SHP77 treated with DMSO at 0.1 percent for 48 hours (cell line): Measurements from ENCODE around the gene NALCN.

Experiments used
- DNase-seq: peaks from one replicate; lab custom pipeline; 2025; lab: John Stamatoyannopoulos, UW

The NALCN gene

GRCh38 chr13:101415358-101416174 lies 742 bp downstream of the NALCN start:
- DNase-seq = no peak

GRCh38 chr13:101412076-101412475 lies 4.2 kb downstream of the NALCN start:
- no peak for DNase-seq

DNA sequence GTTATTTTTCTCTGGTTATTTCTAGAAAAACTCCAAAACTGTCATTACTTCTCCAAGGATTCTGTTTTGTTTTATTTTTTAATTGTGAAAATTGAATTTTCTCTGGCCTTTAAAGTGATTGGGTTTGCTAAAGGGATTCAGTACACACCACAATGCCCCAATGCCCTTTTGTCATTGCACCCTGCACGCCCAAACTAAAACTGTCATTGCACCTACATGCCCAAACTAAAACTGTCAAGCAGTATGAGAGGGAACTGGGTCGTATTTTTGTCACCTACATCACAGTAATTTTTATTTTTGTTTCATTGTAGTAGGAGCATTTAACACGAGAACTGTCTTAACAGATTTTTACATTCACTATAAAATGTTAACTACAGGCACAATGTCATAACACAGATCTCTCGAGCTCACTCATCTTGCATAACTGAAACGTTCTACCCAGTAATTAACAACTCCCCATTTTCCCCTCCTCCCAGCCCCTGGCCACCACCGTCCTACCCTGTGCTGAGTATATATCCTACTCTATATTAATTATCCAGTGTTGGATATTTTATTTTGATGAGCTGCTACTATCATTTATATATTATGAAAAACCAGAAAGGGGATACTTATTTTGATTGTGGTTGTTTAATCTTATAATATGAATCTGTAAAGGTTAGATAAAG lies 7.2 kb downstream of the NALCN start:
- no peak for DNase-seq

DNA sequence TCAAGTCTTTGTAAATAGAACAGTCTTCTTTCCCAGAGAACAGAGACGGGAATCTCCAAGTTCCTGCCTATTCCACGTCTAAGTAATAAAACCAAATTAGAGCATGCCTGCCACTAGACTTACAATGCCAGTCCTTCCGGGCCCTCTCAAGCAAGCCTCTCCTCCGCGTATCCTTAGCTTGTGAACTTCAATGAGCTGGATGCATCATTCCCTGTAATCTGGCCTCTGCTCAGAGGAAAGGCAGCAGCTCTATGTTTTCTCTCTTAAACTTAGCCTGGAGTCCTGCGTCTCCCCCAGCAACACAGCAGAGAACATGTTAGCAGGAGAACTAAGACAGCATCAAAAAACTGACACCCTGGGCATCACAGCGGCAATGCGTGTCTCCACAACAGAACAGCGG lies 8.2 kb downstream of the NALCN start:
- DNase-seq = no peak

DNA sequence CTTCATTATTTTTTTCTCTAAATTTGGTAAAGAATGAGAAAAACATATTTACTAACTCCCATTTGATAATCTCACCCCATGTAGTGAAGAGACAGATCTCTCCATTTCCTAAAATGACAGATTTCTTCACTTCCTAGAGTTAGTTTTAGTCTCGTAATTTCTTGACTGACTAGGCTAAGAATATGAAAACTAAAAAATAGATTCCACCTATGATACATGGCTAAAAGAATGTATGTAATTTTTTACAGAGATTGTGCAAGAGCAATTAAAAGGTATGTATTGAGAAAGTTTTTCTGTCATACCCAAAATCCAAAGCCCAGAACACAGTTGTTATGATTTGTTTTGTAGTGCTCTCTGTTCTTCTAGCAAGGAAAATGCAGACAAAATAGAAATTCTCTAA lies 9.5 kb downstream of the NALCN start:
- no peak for DNase-seq

GRCh38 chr13:101401196-101401595 lies 15.1 kb downstream of the NALCN start:
- DNase-seq = no peak

- no peak for DNase-seq
These were observed 16.9 kb downstream of the NALCN start for GRCh38 chr13:101399365-101399764.

DNA sequence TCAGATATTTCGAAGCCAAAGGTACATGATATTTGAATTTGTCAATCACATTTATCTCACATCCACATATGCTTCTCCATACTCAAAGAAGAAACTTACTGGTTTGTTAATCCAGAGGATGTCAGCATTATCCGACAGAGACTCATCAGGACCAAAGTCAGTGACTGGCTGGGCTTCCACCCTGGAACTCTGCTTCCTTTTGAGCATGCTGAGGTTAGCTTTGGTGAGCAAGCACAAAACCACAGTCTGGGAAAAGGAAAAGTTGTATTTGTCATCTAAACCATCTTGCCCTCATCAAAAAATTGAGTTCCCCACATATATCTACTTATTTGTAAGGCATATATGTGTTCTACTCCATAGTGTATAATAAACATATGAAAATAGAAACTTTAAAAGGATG lies 17.4 kb downstream of the NALCN start:
- DNase-seq = no peak

DNA sequence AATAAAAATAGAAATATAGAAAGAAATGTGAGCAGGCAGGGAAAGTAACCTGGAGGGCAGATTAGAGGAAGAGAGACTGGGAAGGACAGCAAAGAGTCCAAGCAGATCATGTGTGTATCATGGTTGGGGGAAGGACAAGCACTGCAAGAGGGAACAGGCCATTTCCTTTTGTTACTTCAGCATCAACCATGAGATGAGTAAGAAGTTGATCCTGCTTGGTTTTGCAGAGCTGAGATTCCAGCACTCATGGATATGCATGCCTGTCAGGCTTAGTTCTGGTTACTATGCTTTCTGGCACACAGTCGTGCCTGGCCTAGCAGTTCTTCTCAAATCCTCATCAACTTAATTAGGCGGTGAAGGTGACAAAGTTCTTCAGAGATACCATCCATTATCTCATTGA lies 18.1 kb downstream of the NALCN start:
- DNase-seq = no peak

- no peak for DNase-seq
These were observed 18.6 kb downstream of the NALCN start for GRCh38 chr13:101397742-101398141.

DNA sequence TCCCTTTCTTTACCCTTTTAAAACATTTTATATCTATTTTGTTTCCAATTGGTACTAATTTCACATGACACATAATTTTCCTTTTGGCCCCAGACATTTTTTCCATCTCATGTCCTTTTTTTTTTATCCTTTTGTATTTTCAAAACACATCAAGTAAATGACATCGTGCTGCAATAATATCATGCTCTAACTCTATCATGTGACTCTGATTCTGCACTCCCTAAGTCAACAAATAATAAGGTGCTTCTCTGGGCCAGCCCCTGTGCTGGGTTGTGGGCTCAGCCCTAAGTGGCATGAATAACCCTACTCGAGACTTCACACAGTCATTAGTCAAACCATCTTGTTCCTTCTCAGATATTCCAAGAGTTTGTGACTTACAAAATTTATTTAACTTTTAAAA lies 21.7 kb downstream of the NALCN start:
- no peak for DNase-seq

DNA sequence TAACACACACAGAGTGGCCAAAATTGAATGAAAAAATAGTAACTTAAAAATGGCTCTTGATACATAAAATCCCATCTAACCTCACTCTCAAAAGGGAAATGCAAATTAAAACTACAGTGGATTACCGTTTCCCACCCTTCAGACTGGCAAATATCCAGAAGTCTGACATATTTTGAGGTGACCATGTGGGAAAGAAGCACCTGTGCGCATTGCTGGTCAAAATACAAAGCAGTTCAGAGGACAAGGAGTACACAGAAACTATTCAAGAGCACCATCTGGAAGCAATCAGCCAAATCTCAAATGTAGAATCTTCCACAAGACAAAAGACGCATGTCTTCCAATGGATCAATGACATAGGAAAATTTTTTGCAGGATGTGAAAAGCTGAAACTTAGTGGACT lies 23.2 kb downstream of the NALCN start:
- DNase-seq = no peak

GRCh38 chr13:101390461-101390860 lies 25.8 kb downstream of the NALCN start:
- DNase-seq = no peak

GRCh38 chr13:101384929-101385328 lies 31.4 kb downstream of the NALCN start:
- no peak for DNase-seq

GRCh38 chr13:101383595-101383994 lies 32.7 kb downstream of the NALCN start:
- DNase-seq = no peak

- DNase-seq = no peak
These were observed 33.6 kb downstream of the NALCN start for GRCh38 chr13:101382701-101383100.

GRCh38 chr13:101382086-101382485 lies 34.2 kb downstream of the NALCN start:
- no peak for DNase-seq

GRCh38 chr13:101360525-101360924 lies 55.8 kb downstream of the NALCN start:
- no peak for DNase-seq

DNA sequence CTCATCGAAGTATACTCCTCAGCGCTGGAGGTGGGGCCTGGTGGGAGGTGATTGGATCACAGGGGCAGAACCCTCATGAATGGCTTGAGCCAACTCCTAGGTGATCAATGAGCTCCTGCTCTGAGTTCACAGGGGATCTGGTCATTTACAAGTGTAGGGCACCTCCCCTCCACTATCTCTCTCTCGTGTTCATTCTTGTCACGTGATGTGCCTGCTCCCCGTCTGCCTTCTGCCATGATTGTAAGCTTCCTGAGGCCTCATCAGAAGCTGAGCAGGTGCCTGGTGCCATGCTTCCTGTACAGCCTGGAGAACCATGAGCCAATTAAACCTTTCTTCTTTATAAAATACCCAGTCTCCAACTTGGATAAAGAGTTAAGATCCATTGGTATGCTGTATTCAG lies 61.4 kb downstream of the NALCN start:
- no peak for DNase-seq

- DNase-seq = no peak
These were observed 69.2 kb downstream of the NALCN start for GRCh38 chr13:101346942-101347728.

DNA sequence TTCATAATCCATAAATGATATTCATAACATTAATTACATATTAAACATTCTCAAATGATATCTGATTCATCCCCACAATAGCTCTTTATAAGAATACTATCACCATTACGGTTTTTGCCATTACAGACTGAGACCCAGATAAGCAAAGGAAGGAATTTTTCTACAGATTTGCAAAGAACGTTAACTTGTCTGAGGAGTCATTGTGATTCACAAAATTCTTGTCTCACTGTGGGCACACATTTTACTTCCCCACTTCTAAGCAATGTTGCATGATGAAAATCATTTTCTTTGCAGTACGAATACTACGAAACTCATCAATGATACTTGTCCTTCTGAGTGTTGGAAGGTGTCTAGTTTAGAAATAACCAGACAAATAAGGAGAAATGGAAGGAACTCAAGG lies 70.1 kb downstream of the NALCN start:
- no peak for DNase-seq

DNA sequence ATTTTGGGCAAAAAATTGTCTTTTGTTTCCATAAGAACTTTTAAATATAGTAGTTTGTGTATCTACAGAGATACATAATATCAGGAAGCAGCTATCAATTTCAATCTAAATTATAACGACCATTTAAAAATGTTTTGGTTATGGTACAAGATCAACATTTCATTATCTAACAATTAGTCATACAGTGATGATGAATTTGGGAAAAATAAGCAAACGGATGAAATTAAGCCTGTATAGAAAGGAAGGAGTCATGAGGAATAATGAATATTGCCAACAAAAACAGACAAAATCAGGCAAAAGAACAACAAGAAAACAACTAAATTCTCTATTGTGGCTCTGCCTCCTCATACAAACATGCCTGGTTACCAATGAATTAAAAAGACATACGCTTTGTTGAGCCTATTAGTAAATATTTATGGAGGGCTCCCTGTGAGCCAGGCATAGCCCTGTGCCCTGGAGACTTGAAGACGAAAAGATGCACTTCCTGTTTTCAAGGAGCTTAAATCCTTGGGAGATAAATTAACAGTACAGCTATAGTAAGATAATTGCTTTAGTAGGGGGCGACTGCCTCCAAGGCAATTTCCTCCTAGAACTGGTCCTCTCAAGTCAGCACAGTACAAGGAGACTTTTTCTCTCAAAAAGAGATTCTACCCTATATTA lies 73.0 kb downstream of the NALCN start:
- DNase-seq = no peak
